ENCODE results near the gene PSD.

PSD gene

GRCh38 chr10:102410429-102411073 is 8.0 kb downstream of the PSD start:
- Mint-ChIP-seq H3K27me3 (peaks cover 46 to 97% of the 10 kb centered on the region in 2 donors), H3K9me3 (no peaks in the 10 kb centered on the region), H3K36me3 (ENCODE audit: insufficient read depth) (peaks cover 40% of the 10 kb centered on the region), H3K4me1 (ENCODE audit: low read depth in 2 of 2) (peaks cover 16 to 21% of the 10 kb centered on the region in 2 donors), H3K27ac (peak overlapping the region in 1 of 2 donors; percentile 3), H3K4me3 (peak overlapping the region; percentile 68 to 75)
- no peak for DNase-seq
- no peak for ATAC-seq (replicated peaks)

GRCh38 chr10:102409604-102410428 is 8.8 kb downstream of the PSD start:
- Mint-ChIP-seq H3K36me3 (ENCODE audit: insufficient read depth) (peaks cover 46% of the 10 kb centered on the region), H3K27ac (peak overlapping the region in 1 of 2 donors; percentile 18), H3K27me3 (peaks cover 44 to 91% of the 10 kb centered on the region in 2 donors), H3K4me1 (ENCODE audit: low read depth in 2 of 2) (peaks cover 16 to 21% of the 10 kb centered on the region in 2 donors), H3K4me3 (peak overlapping the region; percentile 68 to 75), H3K9me3 (no peaks in the 10 kb centered on the region)
- ATAC-seq (replicated peaks) (no peak), DNase-seq (no peak)

GRCh38 chr10:102408728-102409603 is 9.6 kb downstream of the PSD start:
- DNase-seq (peak in 1 of 3 experiments; percentile 49), ATAC-seq (replicated peaks) (peak; percentile 68)
- Mint-ChIP-seq H3K4me1 (ENCODE audit: low read depth in 2 of 2) (peaks cover 16 to 21% of the 10 kb centered on the region in 2 donors), H3K27me3 (peaks cover 44 to 83% of the 10 kb centered on the region in 2 donors), H3K9me3 (no peaks in the 10 kb centered on the region), H3K4me3 (peak overlapping the region; percentile 70 to 75), H3K27ac (peak overlapping the region in 1 of 2 donors; percentile 90), H3K36me3 (ENCODE audit: insufficient read depth) (peaks cover 55% of the 10 kb centered on the region)

DNA sequence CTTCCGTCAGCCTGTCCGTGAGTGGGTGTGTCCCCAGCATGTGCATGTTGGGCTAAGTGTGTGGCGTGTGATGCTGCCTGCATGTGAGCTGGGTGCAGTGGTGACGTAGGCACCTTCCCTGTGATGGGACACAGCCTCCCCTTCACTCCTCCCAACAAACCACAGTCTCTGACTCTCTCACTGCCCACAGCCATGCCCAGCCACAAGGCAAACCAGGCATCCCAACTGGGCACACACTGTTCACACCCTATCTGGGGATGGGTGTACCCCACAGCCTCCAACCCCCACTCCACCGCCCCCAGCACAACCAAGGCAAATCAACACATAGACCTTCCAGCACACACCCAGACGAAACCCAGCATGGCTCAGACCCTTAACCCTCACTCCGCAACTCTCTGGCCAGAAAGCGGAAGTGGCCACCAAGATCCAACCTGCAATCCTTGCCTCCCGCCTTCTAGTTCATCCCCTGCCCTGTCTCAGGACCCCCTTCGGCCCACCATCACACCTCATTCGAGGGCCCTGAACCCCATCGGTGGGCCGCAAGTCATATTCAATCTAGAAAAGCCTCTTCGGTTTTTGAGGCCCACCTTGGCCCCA is 10.4 kb downstream of the PSD start:
- ATAC-seq (replicated peaks): peak; percentile 6
- H3K36me3 Mint-ChIP-seq (ENCODE audit: insufficient read depth): peaks cover 61% of the 10 kb centered on the region
- H3K4me3 Mint-ChIP-seq: peak overlapping the region; percentile 66 to 70
- H3K9me3 Mint-ChIP-seq: no peaks in the 10 kb centered on the region
- no peak for DNase-seq
- H3K27me3 Mint-ChIP-seq: peaks cover 44 to 76% of the 10 kb centered on the region in 2 donors
- H3K4me1 Mint-ChIP-seq (ENCODE audit: low read depth in 2 of 2): peaks cover 16 to 21% of the 10 kb centered on the region in 2 donors
- peak overlapping the region in 1 of 2 donors; percentile 90 for H3K27ac Mint-ChIP-seq

DNA sequence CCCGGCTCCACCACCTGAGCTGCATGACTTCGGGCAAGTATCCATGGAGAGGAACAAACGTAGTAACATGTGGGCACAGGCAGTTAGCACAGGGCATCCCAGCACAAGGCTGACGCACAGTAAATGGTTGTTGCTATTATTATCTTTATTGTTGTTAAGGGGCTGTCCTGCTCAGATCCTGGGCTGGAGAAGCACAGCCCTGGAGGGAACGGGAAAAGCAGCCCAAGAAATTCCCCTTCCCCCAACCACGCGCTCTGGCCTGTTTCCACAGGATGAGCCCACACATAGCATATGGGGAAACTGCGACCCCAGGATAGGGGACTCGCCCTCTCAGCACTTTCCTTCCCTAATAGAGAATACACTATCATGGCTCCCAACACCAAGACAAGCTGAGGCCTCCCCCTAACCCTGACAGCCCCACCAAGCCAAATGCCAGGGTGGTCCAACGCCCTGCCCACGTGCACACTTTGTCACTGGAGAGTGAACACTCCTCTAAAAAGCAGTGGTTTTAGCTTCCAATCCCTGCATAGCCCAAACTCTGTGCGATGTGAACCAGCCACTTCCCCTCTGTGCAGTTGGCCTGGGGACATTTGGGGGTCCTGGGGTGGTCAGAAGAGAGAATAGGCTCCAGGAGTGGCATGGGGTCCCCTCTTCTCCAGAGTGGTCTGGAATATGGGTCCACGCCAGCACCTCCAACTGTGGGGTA is 11.0 kb downstream of the PSD start:
- ATAC-seq (replicated peaks) (no peak), DNase-seq (no peak)
- Mint-ChIP-seq H3K27me3 (peaks cover 44 to 69% of the 10 kb centered on the region in 2 donors), H3K27ac (peak overlapping the region in 1 of 2 donors; percentile 90), H3K4me1 (ENCODE audit: low read depth in 2 of 2) (peaks cover 16 to 21% of the 10 kb centered on the region in 2 donors), H3K4me3 (peak overlapping the region; percentile 66 to 70), H3K9me3 (no peaks in the 10 kb centered on the region), H3K36me3 (ENCODE audit: insufficient read depth) (peaks cover 64% of the 10 kb centered on the region)

- Mint-ChIP-seq H3K9me3 (no peaks in the 10 kb centered on the region), H3K4me3 (peak overlapping the region in 1 of 2 donors; percentile 33), H3K27me3 (peaks cover 38 to 61% of the 10 kb centered on the region in 2 donors), H3K27ac (peak overlapping the region in 1 of 2 donors; percentile 90), H3K36me3 (ENCODE audit: insufficient read depth) (peaks cover 67% of the 10 kb centered on the region), H3K4me1 (ENCODE audit: low read depth in 2 of 2) (peaks cover 16 to 20% of the 10 kb centered on the region in 2 donors)
- ATAC-seq (replicated peaks) (no peak), DNase-seq (no peak)
Observed at GRCh38 chr10:102406815-102407214, 11.8 kb downstream of the PSD start.

GRCh38 chr10:102405632-102406031 is 13.0 kb downstream of the PSD start:
- H3K27me3 Mint-ChIP-seq: peaks cover 26 to 50% of the 10 kb centered on the region in 2 donors
- peaks cover 73% of the 10 kb centered on the region for H3K36me3 Mint-ChIP-seq (ENCODE audit: insufficient read depth)
- no peaks in the 10 kb centered on the region for H3K9me3 Mint-ChIP-seq
- peak overlapping the region; percentile 68 to 90 for H3K27ac Mint-ChIP-seq
- peak overlapping the region in 1 of 2 donors; percentile 15 for H3K4me3 Mint-ChIP-seq
- DNase-seq (no peak), ATAC-seq (replicated peaks) (peak; percentile 6)
- H3K4me1 Mint-ChIP-seq (ENCODE audit: low read depth in 2 of 2): peaks cover 13 to 14% of the 10 kb centered on the region in 2 donors

GRCh38 chr10:102405108-102405571 is 13.4 kb downstream of the PSD start:
- H3K36me3 Mint-ChIP-seq (ENCODE audit: insufficient read depth): peaks cover 75% of the 10 kb centered on the region
- no peaks in the 10 kb centered on the region for H3K9me3 Mint-ChIP-seq
- H3K4me3 Mint-ChIP-seq: peak overlapping the region in 1 of 2 donors; percentile 15
- ATAC-seq (replicated peaks) (no peak), DNase-seq (no peak)
- H3K27ac Mint-ChIP-seq: peak overlapping the region; percentile 68 to 90
- peaks cover 25 to 45% of the 10 kb centered on the region in 2 donors for H3K27me3 Mint-ChIP-seq
- peaks cover 13 to 17% of the 10 kb centered on the region in 2 donors for H3K4me1 Mint-ChIP-seq (ENCODE audit: low read depth in 2 of 2)

DNA sequence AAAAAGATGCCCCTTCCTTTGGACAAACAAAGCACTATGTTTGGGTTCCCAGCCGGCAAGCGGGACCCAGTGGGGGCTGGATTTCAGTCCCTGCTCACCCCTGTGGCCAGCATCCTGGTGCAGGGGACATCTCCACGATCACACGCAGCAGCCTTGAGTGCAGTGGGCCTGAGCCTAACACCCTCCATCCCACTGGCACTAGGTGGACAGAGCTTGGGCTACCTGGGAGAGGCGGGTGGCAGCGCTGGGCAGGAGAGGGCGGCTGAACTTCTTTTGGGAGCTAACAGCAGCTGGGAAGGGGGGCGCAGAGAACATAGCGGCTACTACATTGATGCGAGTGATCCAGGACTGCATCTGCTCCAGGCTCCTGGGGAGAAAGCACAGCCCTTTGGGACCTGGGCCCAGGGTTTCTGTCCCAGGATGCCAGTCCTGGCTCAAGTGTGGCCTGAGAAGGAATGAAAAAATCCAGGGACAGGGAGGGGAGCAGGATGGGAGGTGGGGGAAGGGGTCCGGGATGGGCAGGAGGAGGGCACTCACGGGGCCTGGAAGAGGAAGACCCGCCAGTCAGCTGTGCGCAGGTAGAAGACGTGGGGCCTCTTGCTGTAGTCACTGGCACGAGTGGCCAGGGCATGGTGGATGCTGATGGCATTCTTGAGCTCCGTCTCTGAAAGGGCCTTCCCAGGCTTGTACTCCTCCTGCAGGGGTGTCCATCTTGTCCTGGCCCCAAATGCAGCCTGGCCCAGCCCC is 14.1 kb downstream of the PSD start:
- H3K9me3 Mint-ChIP-seq: no peaks in the 10 kb centered on the region
- peak overlapping the region; percentile 68 to 90 for H3K27ac Mint-ChIP-seq
- no peak for ATAC-seq (replicated peaks)
- peaks cover 7 to 15% of the 10 kb centered on the region in 2 donors for H3K4me1 Mint-ChIP-seq (ENCODE audit: low read depth in 2 of 2)
- H3K4me3 Mint-ChIP-seq: peak overlapping the region in 1 of 2 donors; percentile 15
- DNase-seq: no peak
- H3K36me3 Mint-ChIP-seq (ENCODE audit: insufficient read depth): peaks cover 79% of the 10 kb centered on the region
- H3K27me3 Mint-ChIP-seq: peaks cover 19 to 39% of the 10 kb centered on the region in 2 donors

GRCh38 chr10:102403115-102403514 is 15.5 kb downstream of the PSD start:
- Mint-ChIP-seq H3K36me3 (ENCODE audit: insufficient read depth) (peaks cover 91% of the 10 kb centered on the region), H3K27ac (peak overlapping the region in 1 of 2 donors; percentile 90), H3K4me3 (no peak overlapping the region), H3K27me3 (peaks cover 10 to 26% of the 10 kb centered on the region in 2 donors), H3K4me1 (ENCODE audit: low read depth in 2 of 2) (peaks cover 9 to 17% of the 10 kb centered on the region in 2 donors), H3K9me3 (no peaks in the 10 kb centered on the region)
- no peak for DNase-seq
- no peak for ATAC-seq (replicated peaks)

- ATAC-seq (replicated peaks): no peak
- H3K4me1 Mint-ChIP-seq (ENCODE audit: low read depth in 2 of 2): peaks cover 12 to 19% of the 10 kb centered on the region in 2 donors
- DNase-seq: no peak
- no peaks in the 10 kb centered on the region for H3K9me3 Mint-ChIP-seq
- peak overlapping the region in 1 of 2 donors; percentile 85 for H3K27ac Mint-ChIP-seq
- H3K36me3 Mint-ChIP-seq (ENCODE audit: insufficient read depth): peaks cover 90% of the 10 kb centered on the region
- H3K27me3 Mint-ChIP-seq: peaks cover 7 to 20% of the 10 kb centered on the region in 2 donors
- H3K4me3 Mint-ChIP-seq: no peak overlapping the region
Observed at GRCh38 chr10:102402512-102402896, 16.1 kb downstream of the PSD start.

Measured in effector memory CD8-positive, alpha-beta T cell (primary cell).